ENCODE measurements around the gene CD28.

Gene CD28

GRCh38 chr2:203719456-203720410, 13.3 kb downstream of the CD28 start:
- peak; percentile 49 for DNase-seq

- no peak for DNase-seq
These were observed 14.7 kb downstream of the CD28 start for GRCh38 chr2:203720915-203721672.

GRCh38 chr2:203721781-203722300, 15.4 kb downstream of the CD28 start:
- no peak for DNase-seq

- DNase-seq, result peak; percentile 17
These were observed 16.0 kb downstream of the CD28 start for GRCh38 chr2:203722411-203722810.

GRCh38 chr2:203728321-203728720, 21.9 kb downstream of the CD28 start:
- DNase-seq, result no peak

DNA sequence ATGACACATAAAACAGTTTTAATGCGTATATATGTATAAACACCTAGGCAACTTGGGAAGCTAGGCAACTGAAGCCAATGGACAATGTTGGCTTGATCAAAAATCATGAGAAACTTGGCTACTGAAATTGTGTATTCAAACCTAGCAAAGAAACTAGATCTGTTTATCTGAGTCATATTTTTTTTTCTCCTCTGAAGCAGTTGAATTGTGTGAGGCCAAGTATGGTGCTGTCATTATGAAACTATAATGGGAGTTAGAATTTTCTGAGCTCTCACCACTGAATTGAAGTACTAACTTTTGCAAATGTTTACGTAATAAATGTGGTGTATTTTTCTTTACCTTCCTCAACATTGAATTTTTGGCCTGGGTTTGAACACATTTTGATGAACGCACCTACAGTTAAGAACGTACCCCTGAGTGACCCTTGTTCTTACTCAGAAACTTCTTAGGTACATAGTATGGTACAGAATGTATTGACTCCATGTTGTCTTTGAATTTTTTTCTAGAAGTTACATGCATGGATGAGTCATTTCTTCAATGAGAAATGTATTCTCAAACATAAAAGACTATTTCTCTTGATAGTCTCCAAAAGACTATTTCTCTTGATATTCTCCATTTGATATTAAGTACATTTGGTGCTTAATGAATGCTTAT, 23.8 kb downstream of the CD28 start:
- no peak for DNase-seq

- no peak for DNase-seq
These were observed 24.4 kb downstream of the CD28 start for GRCh38 chr2:203730883-203731282.

GRCh38 chr2:203732092-203732952, 25.9 kb downstream of the CD28 start:
- DNase-seq, result no peak

DNA sequence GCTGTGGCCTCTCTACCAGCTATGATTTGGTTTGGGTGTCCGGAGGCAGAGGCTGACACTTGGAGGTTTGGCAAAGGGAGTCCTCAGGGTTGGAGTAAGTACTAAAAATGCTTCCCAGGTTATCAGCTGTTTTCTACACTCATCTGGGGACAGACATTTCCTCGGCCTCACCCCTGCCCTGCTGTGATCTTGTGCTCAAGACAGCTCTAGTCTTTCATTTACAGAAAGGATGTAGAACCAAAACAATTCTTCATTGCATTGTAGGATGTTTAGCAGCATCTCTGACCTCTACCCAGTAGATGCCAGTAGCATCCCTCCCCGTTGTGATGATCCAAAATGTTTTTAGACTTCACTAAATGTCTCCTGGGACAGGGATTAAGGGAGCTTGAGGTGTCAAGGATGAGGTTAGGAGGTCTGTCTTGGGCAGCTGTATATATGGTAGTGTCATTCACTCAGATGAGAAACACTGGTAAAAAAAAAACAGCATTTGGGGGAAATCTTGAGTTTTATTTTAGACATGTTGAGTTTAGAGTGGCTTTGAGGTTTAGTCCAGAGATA, 26.6 kb downstream of the CD28 start:
- DNase-seq, result peak; percentile 28

- no peak for DNase-seq
These were observed 27.2 kb downstream of the CD28 start for GRCh38 chr2:203733684-203734083.

DNA sequence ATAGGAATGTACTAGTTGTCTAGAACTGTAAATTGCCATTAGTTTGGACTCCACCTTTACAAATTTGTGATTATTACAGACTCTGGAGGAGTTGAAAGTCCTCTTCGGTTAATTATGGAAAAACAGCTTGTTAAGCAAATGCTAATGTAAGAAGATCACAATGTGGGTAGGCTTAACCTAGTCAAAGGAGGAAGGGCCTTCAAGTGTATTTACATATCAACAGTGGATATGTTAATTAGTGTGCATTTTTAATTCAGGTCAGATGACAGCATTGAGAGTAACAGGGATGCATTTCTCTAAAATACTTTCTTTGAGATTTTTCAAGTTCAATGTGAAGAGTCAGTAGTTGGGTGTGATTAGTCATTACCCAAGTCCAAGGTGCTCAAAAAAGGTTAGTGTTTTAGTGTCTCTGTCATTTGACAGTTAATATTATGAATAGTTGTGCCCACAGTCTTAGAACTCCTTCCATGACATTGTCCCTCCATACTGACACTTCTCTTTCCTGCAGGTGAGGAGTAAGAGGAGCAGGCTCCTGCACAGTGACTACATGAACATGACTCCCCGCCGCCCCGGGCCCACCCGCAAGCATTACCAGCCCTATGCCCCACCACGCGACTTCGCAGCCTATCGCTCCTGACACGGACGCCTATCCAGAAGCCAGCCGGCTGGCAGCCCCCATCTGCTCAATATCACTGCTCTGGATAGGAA, 28.0 kb downstream of the CD28 start:
- DNase-seq, result no peak

- no peak for DNase-seq
These were observed 30.9 kb downstream of the CD28 start for GRCh38 chr2:203737360-203737759.

GRCh38 chr2:203739351-203739750, 32.9 kb downstream of the CD28 start:
- DNase-seq, result peak; percentile 58

GRCh38 chr2:203740871-203741281, 34.4 kb downstream of the CD28 start:
- peak; percentile 57 for DNase-seq

GRCh38 chr2:203741566-203741965, 35.1 kb downstream of the CD28 start:
- peak; percentile 43 for DNase-seq

GRCh38 chr2:203743441-203743981, 37.1 kb downstream of the CD28 start:
- DNase-seq, result no peak

DNA sequence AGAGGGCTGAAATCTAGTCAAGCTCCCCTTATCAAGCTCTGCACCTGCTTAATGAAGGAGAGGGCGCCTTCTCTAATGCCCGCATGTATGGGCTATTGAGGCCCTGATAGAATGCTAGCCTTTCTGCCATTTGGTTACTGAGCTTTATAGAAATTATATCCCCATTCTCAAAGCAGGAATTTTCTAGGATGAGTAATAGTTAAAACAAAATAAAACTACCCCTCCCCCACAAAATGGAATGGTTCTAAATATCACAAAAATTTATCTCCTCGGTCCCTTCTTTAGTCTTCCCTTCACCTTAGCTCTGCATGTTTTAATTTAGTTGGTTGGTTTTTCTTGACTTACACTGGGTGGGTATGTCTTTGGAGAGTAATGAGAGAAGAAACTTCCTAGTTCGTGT, 37.7 kb downstream of the CD28 start:
- DNase-seq, result no peak

- DNase-seq, result no peak
These were observed 38.8 kb downstream of the CD28 start for GRCh38 chr2:203745267-203745666.

- DNase-seq, result no peak
These were observed 42.1 kb downstream of the CD28 start for GRCh38 chr2:203748331-203749126.

Data from CD4-positive, alpha-beta T cell treated with Interleukin-6 for 4 hours (primary cell).